ENCODE results near the gene CFC1.
"Not testable (repeated sequence)": the region's sequence is repeated elsewhere in the genome, so short reads cannot be mapped to it uniquely, and the experiment has no call there.

Gene CFC1

GRCh38 chr2:130599393-130599792 is at the start of gene CFC1:
Gene CFC1, minus strand, starts transcription at chr2:130599575. Its CDS starts 288 bp downstream, at chr2:130599287.
- not testable (repeated sequence) for DNase-seq (ENCODE audit: low spot score)

GRCh38 chr2:130641688-130642087 is 42.3 kb upstream of the CFC1 start:
- not testable (repeated sequence) for DNase-seq (ENCODE audit: low spot score)

- not testable (repeated sequence) for DNase-seq (ENCODE audit: low spot score)
These were observed 39.6 kb upstream of the CFC1 start for GRCh38 chr2:130638973-130639372.

GRCh38 chr2:130628784-130629475 is 29.6 kb upstream of the CFC1 start:
- not testable (repeated sequence) for DNase-seq (ENCODE audit: low spot score)

- not testable (repeated sequence) for DNase-seq (ENCODE audit: low spot score)
These were observed 11.8 kb upstream of the CFC1 start, which contains the start of gene POTEJ for GRCh38 chr2:130611140-130611539. Gene POTEJ, plus strand, starts transcription at chr2:130611440. Its CDS starts 93 bp downstream, at chr2:130611533.

- DNase-seq (ENCODE audit: low spot score): not testable (repeated sequence)
These were observed 11.1 kb upstream of the CFC1 start for GRCh38 chr2:130610486-130610885.

GRCh38 chr2:130609002-130609920 is 9.9 kb upstream of the CFC1 start:
- not testable (repeated sequence) for DNase-seq (ENCODE audit: low spot score)

GRCh38 chr2:130608276-130609001 is 9.1 kb upstream of the CFC1 start:
- DNase-seq (ENCODE audit: low spot score): not testable (repeated sequence)

- DNase-seq (ENCODE audit: low spot score): not testable (repeated sequence)
These were observed 2.4 kb upstream of the CFC1 start for GRCh38 chr2:130601648-130602302.

GRCh38 chr2:130599926-130600325 is 551 bp upstream of the CFC1 start:
- not testable (repeated sequence) for DNase-seq (ENCODE audit: low spot score)

- DNase-seq (ENCODE audit: low spot score): not testable (repeated sequence)
These were observed 912 bp downstream of the CFC1 start for GRCh38 chr2:130598463-130598862.

- DNase-seq (ENCODE audit: low spot score): not testable (repeated sequence)
These were observed 1.4 kb downstream of the CFC1 start for GRCh38 chr2:130597994-130598393.

- not testable (repeated sequence) for DNase-seq (ENCODE audit: low spot score)
These were observed 2.6 kb downstream of the CFC1 start for GRCh38 chr2:130596757-130597156.

GRCh38 chr2:130594011-130594410 is 5.4 kb downstream of the CFC1 start:
- not testable (repeated sequence) for DNase-seq (ENCODE audit: low spot score)

- DNase-seq (ENCODE audit: low spot score): not testable (repeated sequence)
These were observed 6.5 kb downstream of the CFC1 start for GRCh38 chr2:130592791-130593414.

- not testable (repeated sequence) for DNase-seq (ENCODE audit: low spot score)
These were observed 8.5 kb downstream of the CFC1 start for GRCh38 chr2:130590842-130591359.

GRCh38 chr2:130590170-130590841 is 9.1 kb downstream of the CFC1 start:
- DNase-seq (ENCODE audit: low spot score): not testable (repeated sequence)

GRCh38 chr2:130588688-130589458 is 10.5 kb downstream of the CFC1 start:
- DNase-seq (ENCODE audit: low spot score): not testable (repeated sequence)

- not testable (repeated sequence) for DNase-seq (ENCODE audit: low spot score)
These were observed 14.6 kb downstream of the CFC1 start for GRCh38 chr2:130584726-130585125.

Measured in CD4-positive, alpha-beta T cell treated with Interleukin-2 at 100 ng/mL for 4 hours (primary cell).